ENCODE data around the gene PROK2.

DNA sequence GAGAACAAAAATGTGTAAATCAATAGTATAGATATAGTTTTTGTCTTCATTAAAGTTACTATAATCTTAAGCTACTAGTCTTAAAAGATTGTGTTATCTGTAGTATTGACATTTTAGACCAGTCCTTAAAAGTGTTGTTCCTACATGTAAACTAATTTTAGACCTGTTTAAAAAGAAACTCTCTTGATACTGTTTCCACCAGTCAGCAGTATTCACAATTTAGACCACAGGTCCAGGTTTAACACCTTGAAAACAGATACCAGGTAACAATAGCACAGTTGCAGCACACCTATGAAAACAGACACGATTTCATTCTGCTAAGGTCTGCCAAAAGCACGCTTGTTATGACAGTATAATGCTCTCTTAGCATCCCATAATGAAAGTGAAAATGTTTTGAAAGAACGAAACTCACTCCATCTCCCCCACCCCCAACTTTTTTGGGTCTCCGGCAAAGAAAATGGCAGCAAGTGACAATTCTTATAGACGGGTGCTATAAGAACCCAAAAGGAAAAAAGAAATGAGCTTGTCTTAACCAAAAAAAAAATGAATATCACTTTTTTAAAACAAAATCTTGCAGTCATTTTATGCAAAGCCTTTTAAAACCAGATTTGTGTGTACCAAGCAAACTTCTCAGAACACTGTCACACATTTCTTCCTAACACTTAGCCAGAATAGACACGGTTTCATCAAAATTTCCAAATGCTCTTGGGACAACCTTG is 61.3 kb downstream of the PROK2 start:
- TF ChIP-seq, protein P1, sequence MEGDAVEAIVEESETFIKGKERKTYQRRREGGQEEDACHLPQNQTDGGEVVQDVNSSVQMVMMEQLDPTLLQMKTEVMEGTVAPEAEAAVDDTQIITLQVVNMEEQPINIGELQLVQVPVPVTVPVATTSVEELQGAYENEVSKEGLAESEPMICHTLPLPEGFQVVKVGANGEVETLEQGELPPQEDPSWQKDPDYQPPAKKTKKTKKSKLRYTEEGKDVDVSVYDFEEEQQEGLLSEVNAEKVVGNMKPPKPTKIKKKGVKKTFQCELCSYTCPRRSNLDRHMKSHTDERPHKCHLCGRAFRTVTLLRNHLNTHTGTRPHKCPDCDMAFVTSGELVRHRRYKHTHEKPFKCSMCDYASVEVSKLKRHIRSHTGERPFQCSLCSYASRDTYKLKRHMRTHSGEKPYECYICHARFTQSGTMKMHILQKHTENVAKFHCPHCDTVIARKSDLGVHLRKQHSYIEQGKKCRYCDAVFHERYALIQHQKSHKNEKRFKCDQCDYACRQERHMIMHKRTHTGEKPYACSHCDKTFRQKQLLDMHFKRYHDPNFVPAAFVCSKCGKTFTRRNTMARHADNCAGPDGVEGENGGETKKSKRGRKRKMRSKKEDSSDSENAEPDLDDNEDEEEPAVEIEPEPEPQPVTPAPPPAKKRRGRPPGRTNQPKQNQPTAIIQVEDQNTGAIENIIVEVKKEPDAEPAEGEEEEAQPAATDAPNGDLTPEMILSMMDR (IDR thresholded peaks at IDR 0.05; ENCODE audit: low read depth, low read length): no peak
- no peak for TF ChIP-seq EZH2phosphoT487 (IDR thresholded peaks at IDR 0.05; ENCODE audit: low read depth)

All from OCI-LY3 (cell line).